GM21367 (cell line): ENCODE data around the gene DCST2.

Source experiments
- ATAC-seq: cut with Tn5 transposase; IDR thresholded peaks from one replicate; pipeline ENCODE4 v1.9.1; 2021; ENCODE audit not compliant: unreplicated experiment

Gene DCST2

GRCh38 chr1:155026588-155026987 lies 7.0 kb downstream of the DCST2 start:
- no peak for ATAC-seq

DNA sequence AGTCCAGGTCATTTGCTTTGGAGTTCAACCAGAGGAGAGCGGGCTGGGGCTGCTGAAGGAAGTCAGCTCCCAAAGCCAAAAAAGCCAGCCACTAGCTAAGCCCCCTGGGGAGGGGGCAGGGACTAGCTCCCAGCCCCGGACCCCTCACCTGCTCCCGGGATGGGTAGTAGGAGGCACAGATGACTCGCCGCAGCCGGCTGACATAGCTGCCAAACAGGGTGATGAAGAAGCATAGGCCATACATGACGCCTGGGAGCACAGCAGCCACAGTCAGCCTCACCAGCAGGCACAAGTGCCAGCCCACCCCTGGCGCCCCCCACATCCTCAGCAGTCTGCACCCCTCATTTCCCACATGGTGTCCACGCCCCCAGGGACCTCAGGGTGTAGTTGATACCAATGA lies 7.4 kb downstream of the DCST2 start:
- ATAC-seq, result no peak

DNA sequence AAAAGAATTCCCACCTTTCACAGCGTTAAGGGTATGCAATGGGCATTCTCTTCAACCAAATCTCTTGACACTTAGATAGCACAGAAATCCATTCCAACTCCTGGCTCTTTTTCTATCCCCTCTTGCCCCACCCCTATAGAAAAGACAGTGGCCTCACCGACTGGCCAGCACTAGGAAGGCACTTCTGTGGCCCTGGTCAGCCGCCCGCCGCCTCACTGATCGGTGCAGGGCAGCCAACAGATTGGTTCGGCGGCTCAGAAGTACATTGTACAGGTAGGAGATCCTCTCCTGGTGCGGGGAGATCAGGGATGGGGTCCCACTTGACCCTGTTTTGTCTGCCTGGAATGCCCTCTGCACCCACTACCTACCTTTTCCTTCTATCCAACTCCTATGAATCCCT lies 9.3 kb downstream of the DCST2 start:
- no peak for ATAC-seq

- no peak for ATAC-seq
Measured at GRCh38 chr1:155023627-155024026, 10.0 kb downstream of the DCST2 start.

GRCh38 chr1:155022927-155023236 lies 10.7 kb downstream of the DCST2 start:
- no peak for ATAC-seq

GRCh38 chr1:155022136-155022926 lies 11.2 kb downstream of the DCST2 start:
- no peak for ATAC-seq

GRCh38 chr1:155019377-155020245 lies 14.0 kb downstream of the DCST2 start:
- no peak for ATAC-seq

GRCh38 chr1:155018617-155019348 lies 14.8 kb downstream of the DCST2 start:
- ATAC-seq, result no peak

GRCh38 chr1:155017946-155018316 lies 15.7 kb downstream of the DCST2 start:
- no peak for ATAC-seq

- peak; percentile 57 for ATAC-seq
Measured at GRCh38 chr1:155017041-155017945, 16.3 kb downstream of the DCST2 start.

GRCh38 chr1:155016231-155016831 lies 17.2 kb downstream of the DCST2 start:
- no peak for ATAC-seq

DNA sequence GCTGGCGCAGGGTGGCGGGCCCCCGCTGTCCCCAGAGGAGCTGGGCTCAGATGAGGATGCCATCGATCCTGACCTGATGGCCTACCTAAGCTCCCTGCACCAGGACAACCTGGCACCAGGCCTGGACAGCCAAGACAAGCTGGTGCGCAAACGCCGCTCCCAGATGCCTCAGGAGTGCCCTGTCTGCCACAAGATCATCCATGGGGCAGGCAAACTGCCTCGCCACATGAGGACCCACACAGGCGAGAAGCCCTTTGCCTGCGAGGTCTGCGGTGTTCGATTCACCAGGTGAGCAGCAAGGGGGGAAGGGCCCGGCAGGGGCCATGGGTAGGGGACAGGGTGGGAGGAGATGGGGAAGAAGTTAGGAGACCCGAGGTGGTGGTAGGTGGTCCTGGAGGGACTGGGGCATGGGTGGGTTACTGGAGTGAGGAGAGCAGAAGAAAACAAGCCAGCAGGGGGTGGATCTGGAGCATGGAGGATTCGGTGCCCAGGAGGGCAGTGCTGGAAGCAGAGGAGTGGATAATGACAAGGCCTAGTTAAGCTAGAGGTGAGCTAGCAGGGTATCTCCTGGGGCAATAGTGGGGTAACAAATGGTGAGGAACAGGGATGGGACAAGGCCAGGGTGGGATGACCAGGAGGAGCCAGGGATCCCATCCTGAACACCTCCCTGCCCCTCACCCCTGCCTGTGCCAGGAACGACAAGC lies 17.9 kb downstream of the DCST2 start:
- ATAC-seq, result no peak

DNA sequence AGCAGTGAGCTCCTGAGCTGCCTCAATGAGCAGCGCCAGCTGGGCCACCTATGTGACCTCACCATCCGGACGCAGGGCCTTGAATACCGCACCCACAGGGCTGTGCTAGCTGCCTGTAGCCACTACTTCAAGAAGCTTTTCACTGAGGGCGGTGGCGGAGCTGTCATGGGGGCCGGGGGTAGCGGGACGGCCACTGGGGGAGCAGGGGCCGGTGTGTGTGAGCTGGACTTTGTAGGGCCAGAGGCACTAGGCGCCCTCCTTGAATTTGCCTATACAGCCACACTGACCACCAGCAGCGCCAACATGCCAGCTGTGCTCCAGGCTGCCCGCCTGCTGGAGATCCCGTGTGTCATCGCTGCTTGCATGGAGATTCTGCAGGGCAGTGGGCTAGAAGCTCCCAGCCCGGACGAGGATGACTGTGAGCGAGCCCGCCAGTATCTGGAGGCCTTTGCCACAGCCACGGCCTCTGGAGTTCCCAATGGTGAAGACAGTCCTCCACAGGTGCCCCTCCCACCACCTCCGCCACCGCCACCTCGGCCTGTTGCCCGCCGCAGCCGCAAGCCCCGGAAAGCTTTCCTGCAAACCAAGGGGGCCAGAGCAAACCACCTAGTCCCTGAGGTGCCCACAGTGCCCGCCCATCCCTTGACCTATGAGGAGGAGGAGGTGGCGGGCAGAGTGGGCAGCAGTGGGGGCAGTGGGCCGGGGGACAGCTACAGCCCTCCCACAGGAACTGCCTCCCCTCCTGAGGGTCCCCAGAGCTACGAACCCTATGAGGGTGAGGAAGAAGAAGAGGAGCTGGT lies 18.7 kb downstream of the DCST2 start:
- ATAC-seq, result no peak

- no peak for ATAC-seq
Measured at GRCh38 chr1:155013632-155014031, 19.9 kb downstream of the DCST2 start.

- ATAC-seq, result no peak
Measured at GRCh38 chr1:155012776-155013602, 20.6 kb downstream of the DCST2 start.

GRCh38 chr1:155012026-155012546 lies 21.5 kb downstream of the DCST2 start:
- ATAC-seq, result no peak

DNA sequence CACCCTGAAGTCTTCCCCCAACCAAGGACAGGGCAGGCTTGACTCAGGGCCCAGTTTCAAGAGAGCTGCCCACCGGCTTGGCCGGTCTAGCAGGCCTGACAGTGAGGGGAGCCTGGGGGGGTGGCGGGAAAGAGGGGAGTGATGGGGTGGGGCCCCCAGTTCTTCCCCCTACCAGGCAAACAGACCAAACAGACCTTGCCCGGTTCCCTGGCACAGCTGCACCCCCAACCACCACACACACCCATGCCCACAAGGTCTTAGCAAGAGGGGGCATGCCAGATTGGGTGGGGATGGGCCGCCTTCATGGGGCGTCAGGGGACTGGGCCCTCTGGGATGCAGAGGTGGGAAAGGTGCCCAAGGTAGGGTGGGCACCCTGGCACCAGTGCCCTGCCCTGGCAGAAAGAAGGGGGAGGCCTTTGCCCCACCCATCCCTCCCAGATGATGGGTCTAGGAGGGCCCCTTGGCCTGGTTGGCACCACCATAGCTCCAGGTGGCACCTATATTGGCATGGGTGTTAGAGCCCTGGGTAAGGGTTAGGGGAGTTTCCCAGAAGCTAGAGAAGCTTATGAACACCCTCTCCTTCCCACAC lies 22.1 kb downstream of the DCST2 start:
- no peak for ATAC-seq
